IMR-90 (cell line): ENCODE results near the gene MAP3K9. TPM values are rescaled to one million over a fixed set of nuclear protein-coding genes. Genes with fewer than 3 reads are reported as not detected.

ENCODE experiments used
- ATAC-seq: fragments of 200-7000 bp; cut with Tn5 transposase; 2 replicates; pipeline ENCODE4 v1.9.1; 2020; ENCODE audit warnings: low read depth, mild to moderate bottlenecking, moderate library complexity
- BruUV-seq: library from RNA; stranded (reverse); fragments of 400-500 nt; replicated peaks from 2 replicates; lab custom pipeline; 2021; lab: Mats Ljungman, UMichigan
- CTCF ChIA-PET: fragments of 300-600 bp; formaldehyde crosslinking; extraction: SDS; loops from one replicate; lab custom pipeline; 2021; ENCODE audit warnings: antibody characterized with exemption; lab: Yijun Ruan, JAX
- POLR2A ChIA-PET: fragments of 300-600 bp; sonication (Branson Sonifier 250); formaldehyde crosslinking; loops from one replicate; lab custom pipeline; 2022; ENCODE audit warnings: antibody characterized with exemption; ENCODE audit not compliant: unreplicated experiment; lab: Charles Lee
- DNase-seq: peaks from one replicate; pipeline ENCODE4 v3.0.0; 2013
- H2AFZ ChIP-seq: replicated peaks from 2 replicates; pipeline ENCODE3; 2013; ENCODE audit warnings: low read length, mild to moderate bottlenecking; ENCODE audit not compliant: poor library complexity
- H2AK5ac ChIP-seq: 2 replicates; pipeline ENCODE4 v1.6.1; 2013; ENCODE audit warnings: low read depth, low read length, inconsistent platforms
- H2AK9ac ChIP-seq: replicated peaks from 2 replicates; pipeline ENCODE3; 2013; ENCODE audit warnings: mild to moderate bottlenecking, low read depth, low read length, moderate library complexity; ENCODE audit not compliant: poor library complexity
- H2BK120ac ChIP-seq: 2 replicates; pipeline ENCODE4 v1.6.1; 2013; ENCODE audit warnings: low read depth, low read length, inconsistent platforms
- H2BK15ac ChIP-seq: 3 replicates; pipeline ENCODE4 v1.6.1; 2013; ENCODE audit warnings: low read depth, low read length, inconsistent platforms
- H2BK20ac ChIP-seq: 2 replicates; pipeline ENCODE4 v1.6.1; 2013; ENCODE audit warnings: low read depth, mild to moderate bottlenecking, inconsistent platforms, low read length, moderate library complexity
- H2BK5ac ChIP-seq: 2 replicates; pipeline ENCODE4 v1.6.1; 2013; ENCODE audit warnings: mild to moderate bottlenecking, low read depth, low read length, inconsistent platforms; ENCODE audit not compliant: poor library complexity, severe bottlenecking
- H3K14ac ChIP-seq: replicated peaks from 2 replicates; pipeline ENCODE4 v1.6.1; 2013; ENCODE audit warnings: low read depth, low read length, inconsistent platforms
- H3K18ac ChIP-seq: 2 replicates; pipeline ENCODE4 v1.6.1; 2013; ENCODE audit warnings: low read depth, low read length, control low read depth
- H3K23ac ChIP-seq: 2 replicates; pipeline ENCODE4 v1.6.1; 2013; ENCODE audit warnings: low read depth, low read length, inconsistent platforms
- H3K27ac ChIP-seq: 2 replicates; pipeline ENCODE4 v1.5.1; 2013; ENCODE audit warnings: mild to moderate bottlenecking, control low read depth, low read length; ENCODE audit not compliant: insufficient read depth
- H3K27me3 ChIP-seq: 2 replicates; pipeline ENCODE4 v1.6.1; 2013; ENCODE audit warnings: low read length; ENCODE audit not compliant: control insufficient read depth, insufficient read depth
- H3K36me3 ChIP-seq: 2 replicates; pipeline ENCODE4 v1.6.1; 2013; ENCODE audit warnings: low read length, mixed read lengths; ENCODE audit not compliant: control insufficient read depth, insufficient read depth
- H3K4ac ChIP-seq: 2 replicates; pipeline ENCODE4 v1.6.1; 2013; ENCODE audit warnings: low read depth, low read length, inconsistent platforms
- H3K4me1 ChIP-seq: 2 replicates; pipeline ENCODE4 v1.6.1; 2013; ENCODE audit warnings: low read length, mixed read lengths; ENCODE audit not compliant: control insufficient read depth, insufficient read depth
- H3K4me2 ChIP-seq: 2 replicates; pipeline ENCODE4 v1.6.1; 2013; ENCODE audit warnings: low read depth, mild to moderate bottlenecking, control low read depth, low read length, moderate library complexity
- H3K4me3 ChIP-seq: 2 replicates; pipeline ENCODE4 v1.5.1; 2013; ENCODE audit warnings: low read depth, mild to moderate bottlenecking, control low read depth, low read length, moderate library complexity; ENCODE audit not compliant: insufficient read depth
- H3K56ac ChIP-seq: 2 replicates; pipeline ENCODE4 v1.6.1; 2013; ENCODE audit warnings: low read length, inconsistent platforms; ENCODE audit not compliant: insufficient read depth; ENCODE audit errors: extremely low read depth
- H3K79me1 ChIP-seq, 2 experiments: 2 replicates each; pipeline ENCODE4 v1.6.1; 2013; ENCODE audit warnings: low read length in 2 of 2, inconsistent platforms in 1 of 2, low read depth in 1 of 2
- H3K9ac ChIP-seq: 2 replicates; pipeline ENCODE4 v1.6.1; 2013; ENCODE audit warnings: low read depth, low read length, control low read depth
- H3K9me1 ChIP-seq: 2 replicates; pipeline ENCODE4 v1.6.1; 2013; ENCODE audit warnings: low read length, inconsistent platforms; ENCODE audit not compliant: insufficient read depth
- H3K9me3 ChIP-seq: 2 replicates; pipeline ENCODE4 v1.6.1; 2013; ENCODE audit warnings: low read length; ENCODE audit not compliant: control insufficient read depth, insufficient read depth
- H4K20me1 ChIP-seq: 2 replicates; pipeline ENCODE4 v1.6.1; 2013; ENCODE audit warnings: low read length, inconsistent platforms; ENCODE audit not compliant: insufficient read depth
- H4K5ac ChIP-seq: 2 replicates; pipeline ENCODE4 v1.6.1; 2013; ENCODE audit warnings: mild to moderate bottlenecking, low read depth, low read length, control low read depth
- H4K8ac ChIP-seq, 2 experiments: 2 replicates each; pipeline ENCODE4 v1.6.1; 2013; ENCODE audit warnings: low read depth in 2 of 2, low read length in 2 of 2, control low read depth in 1 of 2, inconsistent platforms in 1 of 2
- H4K91ac ChIP-seq: 2 replicates; pipeline ENCODE4 v1.6.1; 2013; ENCODE audit warnings: low read depth, low read length, inconsistent platforms; ENCODE audit not compliant: insufficient read depth
- BHLHE40 ChIP-seq: fragments of 150-350 bp; IDR thresholded peaks from 2 replicates; pipeline ENCODE4 v1.6.1; 2016; ENCODE audit warnings: mild to moderate bottlenecking, low read depth, low read length
- CEBPB ChIP-seq: IDR thresholded peaks from 2 replicates; pipeline ENCODE4 v1.6.1; 2012; ENCODE audit warnings: low read depth, low read length, improper control_type of control experiment
- MAFK ChIP-seq: IDR thresholded peaks from 2 replicates; pipeline ENCODE4 v1.6.1; 2012; ENCODE audit warnings: low read depth, low read length, improper control_type of control experiment
- RAD21 ChIP-seq: IDR thresholded peaks from 2 replicates; pipeline ENCODE4 v1.6.1; 2012; ENCODE audit warnings: low read length, improper control_type of control experiment
- RFX5 ChIP-seq: IDR thresholded peaks from 2 replicates; pipeline ENCODE4 v1.8.0; 2012; ENCODE audit warnings: low read depth, mild to moderate bottlenecking, low read length, moderate library complexity
- WGBS, 2 experiments: methylation state at CpG; one replicate each; pipeline versions ENCODE4 v1.1.5 to v1.1.7; 2013; ENCODE audit warnings: missing lambda C conversion rate in 2 of 2; ENCODE audit not compliant: insufficient read length in 1 of 2; ENCODE audit errors: extremely low coverage in 2 of 2; 5-methylcytosine and 5-hydroxymethylcytosine counted together
- dilution Hi-C: fragments of 300-500 bp; cut with HindIII; formaldehyde crosslinking; loops from one replicate; pipeline ENCODE4 v1.14.3; 2018; ENCODE audit warnings: low sequenced_read_pairs; ENCODE audit not compliant: unreplicated experiment
- in situ Hi-C: fragments of 300-500 bp; cut with MboI; formaldehyde crosslinking; loops from 3 replicates; pipeline ENCODE4 v1.14.3; 2019; ENCODE audit warnings: low sequenced_read_pairs, inconsistent platforms, mixed read lengths
- intact Hi-C: fragments of 100-400 bp; cut with micrococcal nuclease; formaldehyde crosslinking; loops from 2 replicates; pipeline ENCODE4 v1.10.0; 2022
- polyA plus RNA-seq, 3 experiments: library from polyadenylated mRNA; depleted of rRNA; stranded (reverse); fragments of >200 nt; gene quantifications; 2 replicates each; pipeline ENCODE4 v1.2.3, GENCODE V29; 2012; ENCODE audit warnings: low replicate concordance in 1 of 3
- total RNA-seq: library from RNA; depleted of rRNA; stranded (reverse); fragments of >200 nt; gene quantifications from 2 replicates; pipeline ENCODE4 v1.2.3, GENCODE V29; 2012; rRNA removed

The MAP3K9 gene
- total and polyA plus RNA-seq, 2 of the 4 experiments (the other 2 are of a cell fraction), result 0.17 to 0.18 TPM

GRCh38 chr14:70677341-70677740, 132.0 kb downstream of the MAP3K9 start:
- Histone ChIP-seq H3K23ac (no peak overlapping the region), H3K27me3 (peaks cover 8% of the 10 kb centered on the region; the same call in 1 of the 2 replicates), H3K36me3 (no peaks in the 10 kb centered on the region), H3K56ac (no peak overlapping the region), H2BK120ac (no peak overlapping the region), H4K8ac (no peak overlapping the region), H3K27ac (no peak overlapping the region), H3K4me1 (no peaks in the 10 kb centered on the region), H4K91ac (no peak overlapping the region), H2BK5ac (no peak overlapping the region), H2AFZ (no peak overlapping the region), H2AK9ac (no peak overlapping the region), H4K20me1 (no peaks in the 10 kb centered on the region), H3K4me2 (no peak overlapping the region), H3K18ac (no peak overlapping the region), H3K4me3 (no peak overlapping the region), H3K14ac (no peak overlapping the region), H3K9me3 (no peaks in the 10 kb centered on the region), H3K9ac (no peak overlapping the region), H3K4ac (no peak overlapping the region), H4K5ac (no peak overlapping the region), H3K79me1 (no peaks in the 10 kb centered on the region), H3K9me1 (no peaks in the 10 kb centered on the region), H2BK20ac (no peak overlapping the region), H2BK15ac (no peak overlapping the region), H2AK5ac (no peak overlapping the region)
- TF ChIP-seq RAD21 (no peak), RFX5 (no peak), BHLHE40 (no peak), MAFK (no peak), CEBPB (no peak)
- BruUV-seq, result no TSS peak
- POLR2A ChIA-PET, result no interaction called here
- ATAC-seq, result no peak
- intact Hi-C loops, result no loop called here
- CTCF ChIA-PET, result no interaction called here
- DNase-seq, result no peak
- in situ Hi-C loops, result no loop called here
- WGBS, 2 experiments, result no CpG with 5 or more reads among the region's 6 CpGs
- dilution Hi-C loops, result no loop called here

Other genes with a start within 250 kb of the MAP3K9 start
- gene MED6, start 208.9 kb downstream of the MAP3K9 start, total RNA-seq, result 31.5 and 38.6 TPM in 2 replicates
- 19.0 and 24.3 TPM in 2 replicates for gene MED6, start 208.9 kb downstream of the MAP3K9 start, polyA plus RNA-seq (2012; rRNA removed)
- not detected in 2 replicates for gene TTC9, start 167.6 kb downstream of the MAP3K9 start, total RNA-seq
- gene TTC9, start 167.6 kb downstream of the MAP3K9 start, polyA plus RNA-seq (2012; rRNA removed), result 0.01 and 0.02 TPM in 2 replicates
- gene PCNX1, start 97.9 kb upstream of the MAP3K9 start, total RNA-seq, result 43.7 and 45.3 TPM in 2 replicates
- 15.0 and 15.1 TPM in 2 replicates for gene PCNX1, start 97.9 kb upstream of the MAP3K9 start, polyA plus RNA-seq (2012; rRNA removed)